Stimulated activated CD8-positive, alpha-beta memory T cell treated with anti-CD3 and anti-CD28 coated beads, Interleukin-12 subunit alpha, Interleukin-12 subunit beta, amount 100 ng/mL, for 24 hours (primary cell): ENCODE data around the gene TBC1D5.
"Not testable (repeated sequence)": the region's sequence is repeated elsewhere in the genome, so short reads cannot be mapped to it uniquely, and the experiment has no call there.

ENCODE experiments used
- DNase-seq: peaks from one replicate; pipeline ENCODE4 v3.0.0-alpha.2; 2020; ENCODE audit errors: extremely low read depth

The TBC1D5 gene

DNA sequence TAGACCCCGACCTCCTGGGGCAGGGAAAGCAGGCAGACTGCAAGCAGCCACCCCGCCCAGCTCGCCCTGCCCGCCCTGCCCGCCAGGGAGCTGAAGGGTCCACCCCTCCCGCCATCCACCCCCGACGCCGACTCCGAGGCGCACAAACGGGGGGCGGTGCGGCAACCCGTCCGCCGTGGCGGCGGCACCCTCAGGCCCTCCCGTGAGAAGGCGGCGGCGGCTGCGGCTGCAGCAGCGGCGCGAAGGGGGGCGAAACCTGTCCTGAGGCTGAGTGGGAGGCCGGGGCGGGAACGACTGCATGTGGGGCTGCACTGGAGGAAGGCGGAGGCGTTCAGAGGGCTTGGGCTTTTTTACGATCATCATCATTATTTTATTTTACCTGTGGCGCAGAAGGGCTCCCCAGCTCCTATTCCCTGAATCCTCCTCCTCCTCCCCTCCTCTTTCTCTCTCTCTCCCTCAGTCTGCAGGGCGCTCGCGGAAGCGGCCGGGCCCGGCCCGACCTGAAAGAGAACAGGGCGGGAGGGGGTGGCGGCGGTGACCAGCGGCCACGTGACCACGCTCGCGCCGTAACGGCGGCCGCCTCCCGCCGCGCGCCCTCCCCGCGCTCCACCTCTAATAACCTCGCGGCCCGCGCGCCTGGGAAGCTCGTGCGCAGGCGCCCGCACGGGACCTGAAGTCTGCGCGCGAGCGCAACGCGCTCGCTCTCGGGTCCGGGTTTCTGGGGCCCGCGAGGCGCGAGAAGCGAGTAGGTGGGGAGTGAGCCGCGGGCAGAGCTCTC lies at the start of gene TBC1D5:
TBC1D5 (minus strand) TSS at position 530 of the 778 bp plus-strand sequence. CDS start 234,061 bp downstream, outside the sequence.
- DNase-seq, result peak; percentile 82

DNA sequence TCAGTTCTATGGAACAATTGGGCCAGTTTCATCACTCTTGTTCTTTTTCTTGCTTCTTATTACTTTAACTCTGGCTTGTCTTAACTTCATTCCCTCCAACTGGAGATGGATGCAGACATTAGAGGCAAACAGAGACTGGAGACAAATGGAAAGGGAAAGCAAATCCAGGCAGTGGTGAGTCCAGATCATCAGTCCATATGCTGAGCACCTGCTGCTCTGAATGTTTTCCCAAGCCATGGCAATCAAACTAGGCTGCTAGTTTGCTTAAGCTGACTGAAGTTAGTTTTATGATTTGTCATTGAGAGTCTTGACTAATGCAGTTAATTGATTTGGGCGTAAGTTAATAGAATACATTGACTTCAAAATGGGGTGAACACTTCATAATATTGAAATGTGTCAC lies 41.0 kb upstream of the TBC1D5 start:
- no peak for DNase-seq

GRCh38 chr3:17782751-17783150 lies 40.3 kb upstream of the TBC1D5 start:
- DNase-seq, result no peak

- DNase-seq, result not testable (repeated sequence)
Observed at GRCh38 chr3:17780369-17780768, 37.9 kb upstream of the TBC1D5 start.

DNA sequence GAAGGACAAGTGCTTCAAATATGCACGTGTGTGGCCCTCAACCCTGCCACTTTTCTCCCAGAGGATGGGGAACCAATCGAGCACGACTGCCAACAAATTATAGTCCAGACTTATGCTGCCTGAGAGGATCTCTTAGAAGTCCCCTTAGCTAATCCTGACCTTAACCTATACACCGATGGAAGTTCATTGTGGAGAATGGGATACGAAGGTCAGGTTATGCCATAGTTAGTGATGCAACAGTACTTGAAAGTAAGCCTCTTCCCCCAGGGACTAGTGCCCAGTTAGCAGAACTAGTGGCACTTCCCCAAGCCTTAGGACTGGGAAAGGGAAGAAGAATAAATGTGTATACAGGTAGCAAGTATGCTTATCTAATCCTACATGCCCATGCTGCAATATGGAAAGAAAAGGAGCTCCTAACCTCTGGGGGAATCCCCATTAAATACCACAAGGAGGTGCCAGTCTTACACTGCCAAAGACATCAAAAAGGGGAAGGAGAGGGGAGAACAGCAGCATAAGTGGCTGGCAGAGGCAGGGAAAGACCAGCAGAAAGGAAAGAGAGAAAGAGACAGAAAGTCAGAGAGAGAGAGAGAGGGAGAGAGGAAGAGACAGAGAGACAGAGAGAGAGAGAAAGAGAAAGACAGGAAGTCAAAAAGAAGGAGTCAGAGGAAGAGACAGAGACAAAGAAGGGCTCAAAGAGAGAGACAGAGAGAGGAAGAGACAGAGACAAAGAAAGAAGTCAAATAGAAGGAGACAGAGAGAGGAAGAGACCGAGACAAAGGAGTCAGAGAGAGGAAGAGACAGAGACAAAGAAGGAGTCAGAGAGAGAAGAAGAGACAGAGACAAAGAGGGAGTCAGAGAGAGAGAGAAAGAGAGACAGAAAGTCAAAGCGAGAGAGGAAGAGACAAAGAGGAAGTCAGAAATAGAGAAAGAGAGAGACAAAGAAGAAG lies 37.1 kb upstream of the TBC1D5 start:
- not testable (repeated sequence) for DNase-seq

DNA sequence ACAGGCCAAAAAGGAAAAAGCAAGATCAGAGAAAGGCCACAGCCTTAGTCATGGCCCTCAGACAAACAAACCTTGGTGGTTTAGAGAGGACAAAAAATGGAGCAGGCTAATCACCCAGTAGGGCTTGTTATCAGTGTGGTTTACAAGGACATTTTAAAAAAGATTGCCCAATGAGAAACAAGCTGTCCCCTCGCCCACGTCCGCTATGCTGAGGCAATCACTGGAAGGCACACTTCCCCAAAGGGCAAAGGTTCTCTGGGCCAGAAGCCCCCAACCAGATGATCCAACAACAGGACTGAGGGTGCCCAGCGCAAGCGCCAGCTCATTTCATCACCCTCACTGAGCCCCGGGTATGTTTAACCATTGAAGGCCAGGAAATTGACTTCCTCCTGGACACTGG lies 34.9 kb upstream of the TBC1D5 start:
- not testable (repeated sequence) for DNase-seq

DNA sequence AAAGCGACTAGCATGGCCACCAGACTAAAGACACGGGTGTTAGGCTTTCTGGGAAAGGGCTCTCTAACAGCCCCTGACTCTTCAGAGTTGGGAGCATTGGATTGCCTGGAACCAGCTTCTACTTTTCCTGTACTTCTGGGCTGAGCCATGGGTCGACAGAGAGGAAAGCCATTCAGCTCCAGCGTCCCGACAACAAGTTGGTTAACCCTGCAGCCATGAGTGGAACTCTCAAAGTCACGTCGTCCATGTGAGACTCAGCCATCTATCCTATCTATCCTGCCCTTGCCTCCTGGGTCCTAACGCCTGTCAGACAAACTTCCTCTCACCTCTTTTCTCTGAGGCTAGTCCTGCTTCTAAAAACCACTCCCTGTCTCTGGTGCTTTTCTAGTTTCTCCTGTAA lies 32.6 kb upstream of the TBC1D5 start:
- no peak for DNase-seq

- DNase-seq, result peak; percentile 10
Observed at GRCh38 chr3:17774180-17774910, 31.9 kb upstream of the TBC1D5 start.

DNA sequence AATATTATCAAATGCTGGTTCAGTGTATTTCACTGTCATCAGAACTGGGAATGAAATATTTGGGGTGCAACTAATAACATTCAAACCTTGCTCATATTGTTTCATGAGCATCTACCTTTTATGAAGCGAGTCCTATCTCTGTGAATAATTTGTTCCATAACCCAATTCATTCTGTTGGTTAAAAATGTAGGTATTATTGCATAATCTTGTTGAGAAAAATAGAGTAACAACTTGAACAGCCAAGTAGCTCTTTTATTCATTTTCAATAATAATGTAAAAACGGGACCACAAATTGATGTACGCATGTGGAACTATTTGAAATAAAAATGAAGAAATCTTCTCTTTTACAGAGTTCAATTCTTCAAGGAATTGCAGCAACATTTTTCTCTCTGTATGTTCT lies 30.1 kb upstream of the TBC1D5 start:
- no peak for DNase-seq

DNA sequence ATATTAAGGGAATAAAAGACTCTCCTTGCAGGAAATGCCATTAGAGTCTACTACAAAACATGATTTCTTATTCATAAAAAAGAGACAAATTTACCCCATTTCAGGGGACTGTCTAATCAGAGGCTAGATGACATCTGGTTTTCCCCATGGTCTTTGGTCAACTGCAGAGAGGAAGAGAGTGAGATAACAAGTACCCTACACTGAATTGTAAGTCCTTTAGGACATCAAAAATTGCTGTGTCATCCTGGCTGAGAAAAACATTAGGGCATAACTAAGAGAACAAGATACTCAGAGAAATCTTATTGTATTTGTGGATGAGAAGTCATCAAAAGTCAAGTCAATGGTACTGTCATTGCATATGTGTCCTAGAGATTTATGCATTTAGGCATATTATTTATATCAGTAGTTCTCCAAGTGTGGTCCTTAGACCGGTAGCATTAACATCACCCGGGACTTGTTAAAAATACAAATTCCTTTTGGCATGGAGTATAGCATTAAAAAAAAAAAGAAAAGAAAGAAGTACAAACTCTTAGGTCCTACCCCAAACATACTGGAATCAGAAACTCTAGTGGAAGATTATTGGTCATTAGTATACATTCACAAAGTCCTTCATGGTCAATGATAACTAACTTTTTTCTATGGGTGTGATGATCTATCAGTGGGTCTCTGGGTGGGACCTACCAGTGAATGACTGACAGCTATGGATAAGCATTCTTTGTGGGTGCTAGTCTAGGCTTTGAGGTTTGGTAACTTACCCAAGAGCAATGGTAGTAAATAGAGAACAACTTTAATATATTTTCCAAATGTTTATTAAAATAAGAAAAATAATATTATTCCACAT lies 29.0 kb upstream of the TBC1D5 start:
- DNase-seq, result no peak

DNA sequence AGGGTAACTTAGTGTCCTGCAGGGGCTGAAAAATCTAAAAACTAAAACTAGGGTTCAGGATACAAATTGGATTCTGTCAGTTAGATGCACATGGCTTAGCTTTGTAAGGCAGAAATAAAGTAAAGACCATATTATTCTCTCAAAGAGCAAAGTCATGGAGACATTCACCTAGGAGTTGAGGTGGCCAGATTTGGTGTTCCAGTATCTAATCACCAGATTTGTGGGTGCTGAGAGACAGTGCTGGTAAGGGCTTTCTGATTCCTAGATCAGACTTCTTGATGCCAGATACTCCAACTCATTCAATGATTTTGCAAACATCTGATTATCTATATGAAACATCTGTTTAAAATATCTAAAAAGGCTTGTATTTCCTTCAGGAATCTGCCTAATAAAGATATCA lies 28.3 kb upstream of the TBC1D5 start:
- DNase-seq, result no peak

DNA sequence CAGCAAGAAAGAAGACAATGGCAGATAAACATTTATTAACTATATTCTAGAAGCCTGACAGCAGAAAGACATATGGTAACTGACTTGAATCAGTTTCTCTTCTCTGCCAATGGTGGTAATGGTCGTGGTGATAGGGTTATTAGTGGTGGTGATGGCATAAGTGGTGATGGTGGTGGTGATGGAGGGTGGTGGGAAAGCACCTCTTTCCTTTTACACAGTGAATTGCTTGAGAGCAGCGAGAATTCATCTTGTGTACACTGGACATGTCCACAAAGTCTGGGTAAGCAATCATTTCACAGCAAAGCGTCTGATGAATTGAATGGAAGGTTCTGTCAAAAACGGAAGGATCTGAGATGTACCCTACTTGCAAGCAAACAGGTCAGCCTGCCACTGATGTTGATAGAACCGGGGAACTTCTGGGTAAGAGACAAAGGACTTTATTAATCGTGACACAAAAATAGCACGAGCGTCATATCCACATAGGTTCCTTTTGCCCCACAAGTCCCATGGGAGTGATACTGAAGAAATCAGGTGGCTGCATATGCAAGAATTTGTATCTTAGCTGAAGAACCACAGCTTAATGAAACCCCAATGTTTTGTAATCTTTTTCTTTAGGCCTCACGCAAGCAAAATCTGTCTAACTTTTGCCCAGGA lies 23.5 kb upstream of the TBC1D5 start:
- DNase-seq, result no peak

- DNase-seq, result no peak
Observed at GRCh38 chr3:17761563-17761962, 19.1 kb upstream of the TBC1D5 start.

DNA sequence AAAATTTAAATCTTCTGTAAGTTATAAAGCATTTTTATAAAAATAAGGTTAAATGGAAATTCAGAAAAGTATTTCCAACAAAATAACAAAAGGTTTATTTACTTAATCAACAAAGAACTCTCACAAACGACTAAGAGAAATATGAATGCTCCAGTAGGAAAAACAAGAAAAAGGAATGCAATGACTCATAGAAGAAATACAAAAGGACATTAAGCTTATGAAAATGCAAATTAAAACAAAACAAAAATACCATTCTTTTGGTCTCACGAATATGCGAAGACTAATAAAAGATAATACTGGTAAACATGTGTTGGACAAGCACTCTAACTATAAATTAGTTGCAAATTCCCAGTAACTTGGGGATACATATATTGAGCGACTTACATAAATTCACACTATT lies 17.5 kb upstream of the TBC1D5 start:
- DNase-seq, result no peak

GRCh38 chr3:17755836-17756235 lies 13.4 kb upstream of the TBC1D5 start:
- no peak for DNase-seq

GRCh38 chr3:17753632-17753992 lies 11.2 kb upstream of the TBC1D5 start:
- DNase-seq, result no peak

GRCh38 chr3:17752876-17753631 lies 10.6 kb upstream of the TBC1D5 start:
- DNase-seq, result no peak

- no peak for DNase-seq
Observed at GRCh38 chr3:17752436-17752835, 10.0 kb upstream of the TBC1D5 start.

DNA sequence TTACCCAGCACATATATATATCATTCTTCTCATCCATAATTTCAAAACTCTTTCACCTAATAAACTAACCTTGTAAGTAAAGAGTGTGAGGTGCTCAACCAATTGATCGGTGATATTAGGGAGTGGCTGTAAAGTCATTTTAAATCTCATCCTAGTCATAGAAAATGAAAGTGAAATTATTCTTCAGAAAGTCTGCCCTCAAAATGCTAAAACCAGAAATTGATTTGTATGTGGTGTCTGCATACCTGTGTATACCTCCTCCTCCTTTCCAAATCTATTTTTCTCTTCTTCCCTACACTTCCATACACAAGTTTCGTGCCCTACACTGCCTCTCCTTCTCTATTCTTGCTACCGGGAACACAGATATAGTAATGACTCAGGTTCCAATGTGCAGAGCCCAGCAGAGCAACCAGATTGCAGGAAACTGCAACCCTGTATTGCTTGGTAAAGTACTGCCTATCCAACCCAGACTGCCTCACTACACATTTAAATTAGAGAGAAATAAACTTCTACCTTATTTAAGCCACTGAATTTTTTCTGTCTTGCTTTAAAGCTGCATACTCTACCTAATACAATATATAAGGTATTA lies 7.4 kb upstream of the TBC1D5 start:
- DNase-seq, result no peak

DNA sequence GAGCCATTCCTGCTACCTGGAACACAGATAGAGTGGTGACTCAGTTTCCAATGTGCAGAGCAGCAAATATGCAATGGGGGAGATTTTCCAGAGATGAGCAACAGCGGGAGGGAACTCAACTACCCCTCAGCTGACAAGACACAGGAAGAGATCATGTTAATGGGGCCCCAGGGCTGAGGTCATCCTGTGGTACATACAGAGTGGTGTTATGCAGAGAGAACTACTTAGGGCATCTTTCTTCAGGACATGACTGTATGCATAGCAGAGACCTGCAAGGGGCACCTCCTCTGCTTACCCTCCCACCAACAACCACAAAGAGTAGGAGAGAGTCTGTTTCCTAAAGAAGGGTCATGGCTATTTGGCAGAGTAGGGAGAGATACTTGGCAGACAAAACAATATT lies 6.8 kb upstream of the TBC1D5 start:
- no peak for DNase-seq
